SK-N-SH treated with all-trans-retinoic acid at 6 μM for 48 hours (cell line): ENCODE data around the gene IGFBP2.

Experiments used
- ATAC-seq: fragments of 200-7000 bp; cut with Tn5 transposase; 3 replicates; pipeline ENCODE4 v1.9.1; 2020; ENCODE audit warnings: mild to moderate bottlenecking, moderate library complexity
- ARNTL ChIP-seq: fragments of 450-650 bp; formaldehyde crosslinking; IDR thresholded peaks from 2 replicates; pipeline ENCODE4 v1.5.0; 2020; ENCODE audit warnings: low read depth, mild to moderate bottlenecking, moderate library complexity, borderline replicate concordance
- CSDC2 ChIP-seq: fragments of 250-450 bp; sonication (Bioruptor Pico); IDR thresholded peaks from 2 replicates; pipeline ENCODE4 v1.5.0; 2020; ENCODE audit warnings: mild to moderate bottlenecking, moderate library complexity
- CSRNP3 ChIP-seq: fragments of 250-450 bp; sonication (Bioruptor Pico); IDR thresholded peaks from 2 replicates; pipeline ENCODE4 v1.5.1; 2021; ENCODE audit warnings: mild to moderate bottlenecking, moderate library complexity
- GLIS3 ChIP-seq: fragments of 250-450 bp; sonication (Bioruptor Pico); IDR thresholded peaks from 2 replicates; pipeline ENCODE4 v1.5.0; 2020; ENCODE audit warnings: mild to moderate bottlenecking, moderate library complexity
- ISL1 ChIP-seq: fragments of 250-450 bp; sonication (Bioruptor Pico); IDR thresholded peaks from 2 replicates; pipeline ENCODE4 v2.1.2; 2022; ENCODE audit warnings: mild to moderate bottlenecking, moderate library complexity
- OSR1 ChIP-seq: fragments of 250-450 bp; sonication (Bioruptor Pico); IDR thresholded peaks from 2 replicates; pipeline ENCODE4 v1.8.0; 2022; ENCODE audit warnings: moderate library complexity, mild to moderate bottlenecking, inconsistent platforms
- PATZ1 ChIP-seq: fragments of 250-450 bp; sonication (Bioruptor Pico); IDR thresholded peaks from 2 replicates; pipeline ENCODE4 v1.8.0; 2020; ENCODE audit warnings: mild to moderate bottlenecking, moderate library complexity, borderline replicate concordance
- POU6F1 ChIP-seq: fragments of 250-450 bp; sonication (Bioruptor Pico); IDR thresholded peaks from 2 replicates; pipeline ENCODE4 v1.8.0; 2021; ENCODE audit warnings: low read depth, mild to moderate bottlenecking, moderate library complexity, borderline replicate concordance
- RARB ChIP-seq: fragments of 250-450 bp; sonication (Bioruptor Pico); IDR thresholded peaks from 2 replicates; pipeline ENCODE4 v1.8.0; 2021; ENCODE audit warnings: mild to moderate bottlenecking, moderate library complexity
- TCF4 ChIP-seq: fragments of 250-450 bp; sonication (Bioruptor Pico); IDR thresholded peaks from 2 replicates; pipeline ENCODE4 v1.8.0; 2021; ENCODE audit warnings: mild to moderate bottlenecking, moderate library complexity, borderline replicate concordance
- TOX ChIP-seq: fragments of 250-450 bp; sonication (Bioruptor Pico); IDR thresholded peaks from 2 replicates; pipeline ENCODE4 v1.8.0; 2021; ENCODE audit warnings: mild to moderate bottlenecking, moderate library complexity, borderline replicate concordance
- TSHZ2 ChIP-seq: fragments of 250-450 bp; sonication (Bioruptor Pico); IDR thresholded peaks from 2 replicates; pipeline ENCODE4 v1.5.0; 2020; ENCODE audit warnings: mild to moderate bottlenecking, moderate library complexity
- ZC3H10 ChIP-seq: fragments of 250-450 bp; sonication (Bioruptor Pico); IDR thresholded peaks from 2 replicates; pipeline ENCODE4 v1.5.1; 2021; ENCODE audit warnings: mild to moderate bottlenecking, moderate library complexity
- ZFP3 ChIP-seq: fragments of 250-450 bp; sonication (Bioruptor Pico); IDR thresholded peaks from 2 replicates; pipeline ENCODE4 v1.5.0; 2020; ENCODE audit warnings: mild to moderate bottlenecking, moderate library complexity
- ZFP30 ChIP-seq: fragments of 450-650 bp; formaldehyde crosslinking; IDR thresholded peaks from 2 replicates; pipeline ENCODE4 v1.5.0; 2022; ENCODE audit warnings: mild to moderate bottlenecking, moderate library complexity
- ZNF70 ChIP-seq: fragments of 450-650 bp; formaldehyde crosslinking; IDR thresholded peaks from 2 replicates; pipeline ENCODE4 v1.5.0; 2020; ENCODE audit warnings: mild to moderate bottlenecking, moderate library complexity
- ZNF8 ChIP-seq: fragments of 450-650 bp; formaldehyde crosslinking; IDR thresholded peaks from 2 replicates; pipeline ENCODE4 v1.5.0; 2020; ENCODE audit warnings: mild to moderate bottlenecking, moderate library complexity

Gene IGFBP2

GRCh38 chr2:216622526-216622925 is 10.7 kb upstream of the IGFBP2 start:
- TF ChIP-seq ISL1 (CRISPR knock-in tag) = no peak
- TF ChIP-seq OSR1 (CRISPR knock-in tag) = no peak
- no peak for TF ChIP-seq CSDC2 (CRISPR knock-in tag)
- no peak for TF ChIP-seq TOX
- no peak for TF ChIP-seq POU6F1
- no peak for TF ChIP-seq ZC3H10 (CRISPR knock-in tag)
- TF ChIP-seq ZNF8 (CRISPR knock-in tag) = no peak
- TF ChIP-seq GLIS3 (CRISPR knock-in tag) = no peak
- no peak for TF ChIP-seq RARB (CRISPR knock-in tag)
- TF ChIP-seq TCF4 (CRISPR knock-in tag) = no peak
- no peak for ATAC-seq

GRCh38 chr2:216624251-216624650 is 9.0 kb upstream of the IGFBP2 start:
- no peak for ATAC-seq
- TF ChIP-seq CSDC2 (CRISPR knock-in tag) (no peak), TSHZ2 (CRISPR knock-in tag) (no peak), ZFP3 (CRISPR knock-in tag) (no peak), TOX (no peak), POU6F1 (no peak)
- TF ChIP-seq, all 23 proteins: peak for 0

- no peak for TF ChIP-seq CSRNP3 (CRISPR knock-in tag)
- no peak for ATAC-seq
Measured at GRCh38 chr2:216626168-216626874, 6.9 kb upstream of the IGFBP2 start.

GRCh38 chr2:216626875-216627245 is 6.4 kb upstream of the IGFBP2 start:
- TF ChIP-seq OSR1 (CRISPR knock-in tag) (no peak), ZC3H10 (CRISPR knock-in tag) (no peak), ZFP3 (CRISPR knock-in tag) (no peak), ISL1 (CRISPR knock-in tag) (no peak), TOX (no peak), CSRNP3 (CRISPR knock-in tag) (no peak), ZNF8 (CRISPR knock-in tag) (no peak)
- no peak for ATAC-seq

GRCh38 chr2:216629784-216630183 is 3.4 kb upstream of the IGFBP2 start:
- ATAC-seq = no peak
- TF ChIP-seq PATZ1 (CRISPR knock-in tag) = no peak
- TF ChIP-seq ARNTL (CRISPR knock-in tag) = no peak
- TF ChIP-seq ZNF70 = no peak
- no peak for TF ChIP-seq TCF4 (CRISPR knock-in tag)
- TF ChIP-seq ZFP30 (CRISPR knock-in tag) = no peak
